K562 (cell line): ENCODE measurements around the gene TMEM53. TPM values are rescaled to one million over a fixed set of nuclear protein-coding genes. Genes with fewer than 3 reads are reported as not detected.

ENCODE experiments used
- ATF7 ChIP-seq: fragments of 450-650 bp; IDR thresholded peaks from 2 replicates; pipeline ENCODE4 v1.7.1; 2014; ENCODE audit warnings: mild to moderate bottlenecking, moderate library complexity
- KAT8 ChIP-seq: fragments of 450-650 bp; IDR thresholded peaks from 2 replicates; pipeline ENCODE4 v1.6.1; 2016; ENCODE audit warnings: low read depth, mild to moderate bottlenecking
- MYC ChIP-seq, 2 experiments: fragments of 250-450 bp in 1 of 2; sonication (Bioruptor Pico) in 1 of 2; IDR thresholded peaks; 2 replicates each; pipeline versions ENCODE4 v1.5.1 to v1.6.1; 2012 to 2021; ENCODE audit warnings: low read depth in 2 of 2, borderline replicate concordance in 1 of 2, improper control_type of control experiment in 1 of 2, low read length in 1 of 2, mild to moderate bottlenecking in 1 of 2, moderate library complexity in 1 of 2
- MYNN ChIP-seq, 2 experiments: sonication (generic); formaldehyde crosslinking in 1 of 2; IDR thresholded peaks; 2 replicates each; pipeline versions ENCODE4 v1.5.0 to v1.6.1; 2016 to 2020; ENCODE audit warnings: antibody characterized with exemption in 1 of 2, missing genetic modification reagents in 1 of 2
- NR2C1 ChIP-seq, 2 experiments: fragments of 450-650 bp; IDR thresholded peaks; 2 replicates each; pipeline ENCODE4 v1.6.1; 2017; ENCODE audit warnings: mild to moderate bottlenecking in 2 of 2, antibody characterized with exemption in 1 of 2, inconsistent platforms in 1 of 2, missing compliant biosample characterization in 1 of 2, missing genetic modification characterization in 1 of 2
- RAD21 ChIP-seq, 2 experiments: fragments of 250-450 bp in 1 of 2; fragments of 450-650 bp in 1 of 2; sonication (Bioruptor Pico) in 1 of 2; formaldehyde crosslinking in 1 of 2; IDR thresholded peaks in 1 of 2; conservative IDR thresholded peaks in 1 of 2; 2 replicates each; pipeline versions ENCODE4 v1.4.0 to v1.8.0; 2020 to 2022; ENCODE audit warnings: mild to moderate bottlenecking in 2 of 2, moderate library complexity in 1 of 2
- REST ChIP-seq, 2 experiments: fragments of 450-650 bp; formaldehyde crosslinking in 1 of 2; IDR thresholded peaks; 2 replicates each; pipeline versions ENCODE4 v1.4.0 to v1.6.1; 2014 to 2020; ENCODE audit warnings: mild to moderate bottlenecking in 2 of 2, borderline replicate concordance in 1 of 2, low read depth in 1 of 2
- SMC3 ChIP-seq: conservative IDR thresholded peaks from 2 replicates; pipeline ENCODE4 v1.6.1; 2011; ENCODE audit warnings: low read depth, low read length, improper control_type of control experiment; ENCODE audit not compliant: insufficient read depth
- SP1 ChIP-seq: sonication (generic); formaldehyde crosslinking; IDR thresholded peaks from 2 replicates; pipeline ENCODE4 v1.8.1; 2022; ENCODE audit warnings: mild to moderate bottlenecking, missing genetic modification reagents
- STAG1 ChIP-seq: sonication (generic); formaldehyde crosslinking; IDR thresholded peaks from 2 replicates; pipeline ENCODE4 v1.5.0; 2020; ENCODE audit warnings: missing genetic modification reagents, borderline replicate concordance
- TARDBP ChIP-seq: fragments of 450-650 bp; IDR thresholded peaks from 2 replicates; pipeline ENCODE4 v1.6.1; 2016
- TCF7L2 ChIP-seq: fragments of 150-350 bp; IDR thresholded peaks from 2 replicates; pipeline ENCODE4 v1.6.1; 2016; ENCODE audit warnings: low read depth, mild to moderate bottlenecking, low read length, moderate library complexity
- TEAD1 ChIP-seq, 2 experiments: fragments of 450-650 bp in 1 of 2; sonication (generic) in 1 of 2; formaldehyde crosslinking; IDR thresholded peaks; 2 replicates each; pipeline versions ENCODE4 v1.4.0 to v1.8.0; 2020 to 2022; ENCODE audit warnings: mild to moderate bottlenecking in 2 of 2, missing genetic modification reagents in 1 of 2
- TFAP4 ChIP-seq: sonication (generic); formaldehyde crosslinking; IDR thresholded peaks from 2 replicates; pipeline ENCODE4 v1.8.0; 2022; ENCODE audit warnings: missing genetic modification reagents, mild to moderate bottlenecking, moderate library complexity, borderline replicate concordance
- ZFP36 ChIP-seq: fragments of 150-350 bp; IDR thresholded peaks from 2 replicates; pipeline ENCODE4 v1.6.1; 2018; ENCODE audit warnings: low read length, low read depth; ENCODE audit not compliant: partially characterized antibody
- ZNF143 ChIP-seq: sonication (generic); formaldehyde crosslinking; IDR thresholded peaks from 2 replicates; pipeline ENCODE4 v1.9.0; 2022; ENCODE audit warnings: mild to moderate bottlenecking, missing genetic modification reagents
- ZNF263 ChIP-seq: sonication (generic); formaldehyde crosslinking; IDR thresholded peaks from 2 replicates; pipeline ENCODE4 v1.8.0; 2022; ENCODE audit warnings: mild to moderate bottlenecking, missing genetic modification reagents, borderline replicate concordance
- ZNF764 ChIP-seq: fragments of 250-450 bp; sonication (Bioruptor Pico); IDR thresholded peaks from 2 replicates; pipeline ENCODE4 v1.4.0; 2020; ENCODE audit warnings: low read depth, mild to moderate bottlenecking, moderate library complexity
- polyA plus RNA-seq, 8 experiments: library from polyadenylated mRNA; depleted of rRNA in 4 of 8; stranded (reverse) in 5 of 8; unstranded in 3 of 8; fragments of >200 nt; fragmentation: Nextera tagmentation in 2 of 8; fragmentation: Illumina TruSeq in 1 of 8; extraction: Ambion mirVana in 2 of 8; extraction: Trizol in 1 of 8; gene quantifications; 2 replicates each; pipeline versions ENCODE4 v1.2.1 to v1.2.3, GENCODE V29; 2011 to 2014; ENCODE audit warnings: inconsistent platforms in 1 of 8, missing spikeins in 1 of 8
- total RNA-seq, 7 experiments: library from RNA; depleted of rRNA in 6 of 7; stranded (reverse); fragments of >200 nt in 6 of 7; fragmentation: Illumina TruSeq in 2 of 7; extraction: Trizol in 2 of 7; gene quantifications; 2 replicates each; pipeline versions ENCODE4 v1.2.1 to v1.2.3, GENCODE V29; 2011 to 2021; ENCODE audit warnings: low replicate concordance in 1 of 7

TMEM53 gene
- total and polyA plus RNA-seq, 9 of the 15 experiments (the other 6 are each of a cell fraction or from before 2014, with no cell fraction given): 0.23 to 3.7 (median 2.0) TPM

- TF ChIP-seq SP1: no peak; the same call in 1 of the 2 replicates
- 0 out of 2 replicates have a peak, but pooled peaks have one; percentile 32 for TF ChIP-seq ZNF263 (CRISPR knock-in tag)
- peak; percentile 34; the same call in 1 of the 2 replicates for TF ChIP-seq TARDBP
- TF ChIP-seq MYC (IDR thresholded peaks at IDR 0.05; ENCODE audit: low read depth, low read length): 0 out of 2 replicates have a peak, but pooled peaks have one; percentile 27
- no peak for TF ChIP-seq MYC (CRISPR knock-in tag; IDR thresholded peaks at IDR 0.05; ENCODE audit: borderline replicate concordance, low read depth)
- no peak for TF ChIP-seq KAT8
- TF ChIP-seq REST (IDR thresholded peaks at IDR 0.05; ENCODE audit: borderline replicate concordance): peak; percentile 89
- TF ChIP-seq REST (CRISPR knock-in tag; IDR thresholded peaks at IDR 0.05; ENCODE audit: low read depth): no peak
- peak; percentile 11 to 87; a peak in 2 of 4 replicates for TF ChIP-seq TEAD1 (CRISPR knock-in tag; IDR thresholded peaks at IDR 0.05)
- TF ChIP-seq STAG1 (CRISPR knock-in tag): peak; percentile 96
- no peak for TF ChIP-seq ZNF143 (CRISPR knock-in tag)
- TF ChIP-seq TCF7L2: no peak
- TF ChIP-seq MYNN (IDR thresholded peaks at IDR 0.05): peak; percentile 72; the same call in 1 of the 2 replicates
- TF ChIP-seq MYNN (CRISPR knock-in tag; IDR thresholded peaks at IDR 0.05): no peak
- TF ChIP-seq NR2C1 (IDR thresholded peaks at IDR 0.05): no peak
- no peak for TF ChIP-seq NR2C1 (tag; IDR thresholded peaks at IDR 0.05)
- TF ChIP-seq ZNF764 (CRISPR knock-in tag): peak; percentile 78; the same call in 1 of the 2 replicates
- TF ChIP-seq RAD21 (CRISPR knock-in tag; conservative IDR thresholded peaks at IDR 0.05 in 1 of 2, IDR thresholded peaks at IDR 0.05 in 1 of 2): peak; percentile 93 to 99
- peak; percentile 99 for TF ChIP-seq SMC3
- TF ChIP-seq ZFP36: no peak
- TF ChIP-seq TFAP4 (CRISPR knock-in tag): no peak
- no peak for TF ChIP-seq ATF7
Observed at GRCh38 chr1:44652445-44653106, 21.7 kb downstream of the TMEM53 start (continued).
